OCI-LY3 (cell line): Measurements from ENCODE around the gene CNTNAP2.

Experiments used
- EZH2phosphoT487 ChIP-seq: fragments of 200-600 bp; shearing (Covaris generic); IDR thresholded peaks from 2 replicates; pipeline ENCODE4 v1.6.1; 2018; ENCODE audit warnings: antibody characterized with exemption, mixed run types, low read depth
- TF ChIP-seq, protein P1 (sequence below): fragments of 200-600, 300-600 bp; sonication (generic); IDR thresholded peaks from 2 replicates; pipeline ENCODE4 v1.5.1; 2014; ENCODE audit warnings: antibody characterized with exemption, low read length, low read depth

- TF ChIP-seq, protein P1, sequence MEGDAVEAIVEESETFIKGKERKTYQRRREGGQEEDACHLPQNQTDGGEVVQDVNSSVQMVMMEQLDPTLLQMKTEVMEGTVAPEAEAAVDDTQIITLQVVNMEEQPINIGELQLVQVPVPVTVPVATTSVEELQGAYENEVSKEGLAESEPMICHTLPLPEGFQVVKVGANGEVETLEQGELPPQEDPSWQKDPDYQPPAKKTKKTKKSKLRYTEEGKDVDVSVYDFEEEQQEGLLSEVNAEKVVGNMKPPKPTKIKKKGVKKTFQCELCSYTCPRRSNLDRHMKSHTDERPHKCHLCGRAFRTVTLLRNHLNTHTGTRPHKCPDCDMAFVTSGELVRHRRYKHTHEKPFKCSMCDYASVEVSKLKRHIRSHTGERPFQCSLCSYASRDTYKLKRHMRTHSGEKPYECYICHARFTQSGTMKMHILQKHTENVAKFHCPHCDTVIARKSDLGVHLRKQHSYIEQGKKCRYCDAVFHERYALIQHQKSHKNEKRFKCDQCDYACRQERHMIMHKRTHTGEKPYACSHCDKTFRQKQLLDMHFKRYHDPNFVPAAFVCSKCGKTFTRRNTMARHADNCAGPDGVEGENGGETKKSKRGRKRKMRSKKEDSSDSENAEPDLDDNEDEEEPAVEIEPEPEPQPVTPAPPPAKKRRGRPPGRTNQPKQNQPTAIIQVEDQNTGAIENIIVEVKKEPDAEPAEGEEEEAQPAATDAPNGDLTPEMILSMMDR, result no peak
- TF ChIP-seq EZH2phosphoT487, result no peak
Observed at GRCh38 chr7:146455091-146455655, 338.6 kb downstream of the CNTNAP2 start.
